A673 (cell line): Measurements from ENCODE around the gene SERPINB4. TPM values are rescaled to one million over a fixed set of nuclear protein-coding genes. Genes with fewer than 3 reads are reported as not detected.

ENCODE experiments used
- BruUV-seq: library from RNA; stranded (reverse); fragments of 400-500 nt; replicated peaks from 2 replicates; lab custom pipeline; 2021; lab: Mats Ljungman, UMichigan
- CTCF ChIA-PET: fragments of 300-600 bp; sonication (Branson Sonifier 250); formaldehyde crosslinking; loops from one replicate; lab custom pipeline; 2022; ENCODE audit warnings: antibody characterized with exemption; lab: Charles Lee
- POLR2A ChIA-PET: fragments of 300-600 bp; sonication (Branson Sonifier 250); formaldehyde crosslinking; loops from one replicate; lab custom pipeline; 2022; ENCODE audit warnings: antibody characterized with exemption; ENCODE audit not compliant: low non-redundant PET; lab: Charles Lee
- DNase-seq: peaks from one replicate; pipeline ENCODE4 v3.0.0-alpha.2; 2015; ENCODE audit warnings: low spot score
- H3K27ac ChIP-seq: fragments of 200-600 bp; sonication (generic); 2 replicates; pipeline ENCODE4 v1.5.1; 2016; ENCODE audit warnings: mixed run types, low read depth, mild to moderate bottlenecking, mixed read lengths, antibody characterized with exemption, low read length; ENCODE audit not compliant: poor library complexity, severe bottlenecking
- H3K27me3 ChIP-seq: fragments of 200-600 bp; sonication (generic); replicated peaks from 2 replicates; pipeline ENCODE4 v1.6.1; 2017; ENCODE audit warnings: mixed run types, low read depth, mild to moderate bottlenecking, mixed read lengths, antibody characterized with exemption, low read length; ENCODE audit not compliant: insufficient read depth, poor library complexity
- H3K36me3 ChIP-seq: fragments of 200-600 bp; sonication (generic); 2 replicates; pipeline ENCODE4 v1.6.1; 2016; ENCODE audit warnings: mixed run types, mild to moderate bottlenecking, mixed read lengths, antibody characterized with exemption, low read length; ENCODE audit not compliant: insufficient read depth, poor library complexity, severe bottlenecking
- H3K4me1 ChIP-seq: fragments of 200-600 bp; sonication (generic); 2 replicates; pipeline ENCODE4 v1.6.1; 2017; ENCODE audit warnings: mixed run types, mild to moderate bottlenecking, mixed read lengths, antibody characterized with exemption, low read length; ENCODE audit not compliant: insufficient read depth, poor library complexity, severe bottlenecking
- H3K4me3 ChIP-seq: fragments of 200-600 bp; sonication (generic); 2 replicates; pipeline ENCODE4 v1.5.1; 2016; ENCODE audit warnings: low read depth, mixed run types, mild to moderate bottlenecking, mixed read lengths, low read length; ENCODE audit not compliant: poor library complexity, severe bottlenecking
- H3K9me3 ChIP-seq: fragments of 200-600 bp; sonication (generic); 2 replicates; pipeline ENCODE4 v1.6.1; 2016; ENCODE audit warnings: mixed run types, low read depth, mild to moderate bottlenecking, mixed read lengths, antibody characterized with exemption, low read length; ENCODE audit not compliant: poor library complexity, severe bottlenecking
- CTCF ChIP-seq: fragments of 300-800, 200-600 bp; sonication (generic); conservative IDR thresholded peaks from 2 replicates; pipeline ENCODE4 v1.5.1; 2017; ENCODE audit warnings: low read depth, mild to moderate bottlenecking, antibody characterized with exemption, low read length, moderate library complexity, mixed read lengths
- EZH2 ChIP-seq: fragments of 200-600 bp; sonication (generic); IDR thresholded peaks from 2 replicates; pipeline ENCODE4 v1.6.1; 2017; ENCODE audit warnings: borderline replicate concordance, low read depth, mild to moderate bottlenecking, mixed read lengths, antibody characterized with exemption, low read length; ENCODE audit not compliant: poor library complexity, severe bottlenecking
- intact Hi-C: fragments of 100-400 bp; cut with micrococcal nuclease; formaldehyde crosslinking; loops from one replicate; pipeline ENCODE4 v1.10.0; 2022; ENCODE audit not compliant: unreplicated experiment
- total RNA-seq: library from RNA; stranded (reverse); gene quantifications from 2 replicates; pipeline ENCODE4 v1.2.3, GENCODE V29; 2021

Gene SERPINB4
- total RNA-seq, 1 experiment from 2014 or later, result not detected

DNA sequence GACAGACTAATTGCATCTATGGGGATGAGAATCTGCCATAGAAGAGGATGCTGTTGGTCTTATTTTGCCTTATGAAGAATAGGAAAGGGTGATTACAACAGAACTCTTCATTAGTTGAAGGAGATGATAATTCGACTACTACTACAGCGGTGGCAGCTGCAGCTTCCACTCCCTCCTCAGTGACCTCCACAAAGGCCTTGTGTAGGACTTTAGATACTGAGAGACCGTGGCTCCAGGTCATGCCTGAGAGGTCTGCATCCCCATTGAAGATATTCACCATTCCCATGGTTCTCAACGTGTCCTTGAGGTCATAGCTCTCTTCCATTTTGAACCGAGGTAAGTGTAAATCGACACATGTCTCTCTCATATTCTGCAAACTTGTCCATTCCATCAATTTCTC, 6.4 kb downstream of the SERPINB4 start:
- no peaks in the 10 kb centered on the region for H3K36me3 ChIP-seq
- ChIA-PET CTCF (no interaction called here), POLR2A (no interaction called here)
- no peak for TF ChIP-seq EZH2
- TF ChIP-seq CTCF, result no peak
- peaks cover under 1% of the 10 kb centered on the region for H3K9me3 ChIP-seq
- no peak for DNase-seq
- no peak overlapping the region for H3K27ac ChIP-seq
- intact Hi-C loops, result no loop called here
- no TSS peak for BruUV-seq
- H3K4me1 ChIP-seq, result no peaks in the 10 kb centered on the region
- H3K4me3 ChIP-seq, result no peak overlapping the region
- H3K27me3 ChIP-seq, result no peaks in the 10 kb centered on the region

- CTCF ChIA-PET, result no interaction called here
- intact Hi-C loops, result no loop called here
- H3K36me3 ChIP-seq, result no peaks in the 10 kb centered on the region
- POLR2A ChIA-PET, result no interaction called here
- no peak overlapping the region for H3K27ac ChIP-seq
- peaks cover 24% of the 10 kb centered on the region for H3K9me3 ChIP-seq
- no peak overlapping the region for H3K4me3 ChIP-seq
- H3K27me3 ChIP-seq, result no peaks in the 10 kb centered on the region
- DNase-seq, result no peak
- TF ChIP-seq EZH2 (no peak), CTCF (no peak)
- BruUV-seq, result no TSS peak
- no peaks in the 10 kb centered on the region for H3K4me1 ChIP-seq
These were observed 16.2 kb downstream of the SERPINB4 start for GRCh38 chr18:63627819-63628218.

GRCh38 chr18:63626431-63626830, 17.6 kb downstream of the SERPINB4 start:
- Histone ChIP-seq H3K4me3 (no peak overlapping the region), H3K9me3 (peaks cover 22% of the 10 kb centered on the region), H3K27ac (no peak overlapping the region), H3K4me1 (no peaks in the 10 kb centered on the region), H3K36me3 (no peaks in the 10 kb centered on the region), H3K27me3 (no peaks in the 10 kb centered on the region)
- POLR2A ChIA-PET, result no interaction called here
- CTCF ChIA-PET, result no interaction called here
- BruUV-seq, result no TSS peak
- intact Hi-C loops, result no loop called here
- TF ChIP-seq EZH2, result no peak
- no peak for DNase-seq

DNA sequence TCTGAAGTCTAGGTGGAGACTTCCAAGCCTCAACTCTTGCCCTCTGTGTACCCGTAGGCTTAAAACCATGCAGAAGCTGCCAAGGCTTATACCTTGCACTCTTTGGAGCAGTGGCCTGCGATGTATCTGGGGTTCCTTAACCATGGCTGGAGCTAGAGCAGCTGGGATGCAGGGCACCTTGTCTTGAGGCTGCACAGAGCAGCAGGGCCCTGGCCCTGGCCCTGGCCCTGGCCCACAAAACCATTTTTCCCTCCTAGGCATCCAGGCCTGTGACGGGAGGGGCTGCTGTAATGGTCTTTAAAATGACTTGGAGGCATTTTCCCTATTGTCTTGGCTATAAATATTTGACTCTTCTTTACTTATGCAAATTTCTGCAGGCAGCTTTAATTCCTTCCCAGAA, 19.2 kb downstream of the SERPINB4 start:
- Histone ChIP-seq H3K4me3 (no peak overlapping the region), H3K4me1 (no peaks in the 10 kb centered on the region), H3K27me3 (no peaks in the 10 kb centered on the region), H3K36me3 (no peaks in the 10 kb centered on the region), H3K9me3 (peaks cover 22% of the 10 kb centered on the region), H3K27ac (no peak overlapping the region)
- DNase-seq, result no peak
- BruUV-seq, result no TSS peak
- POLR2A ChIA-PET, result no interaction called here
- intact Hi-C loops, result no loop called here
- CTCF ChIA-PET, result no interaction called here
- TF ChIP-seq CTCF, result no peak
- no peak for TF ChIP-seq EZH2
